WTC11 (cell line): ENCODE results near the gene GRM8. TPM values are rescaled to one million over a fixed set of nuclear protein-coding genes. Genes with fewer than 3 reads are reported as not detected.
A peak's percentile ranks its signal among the peaks of the same experiment; 100 is the strongest.

Experiments used
- ATAC-seq: fragments of 200-7000 bp; cut with Tn5 transposase; 2 replicates; pipeline ENCODE4 v1.10.0; 2021; ENCODE audit warnings: mild to moderate bottlenecking, moderate library complexity
- CTCF ChIA-PET: fragments of 300-600 bp; sonication (Branson Sonifier 250); formaldehyde crosslinking; loops from one replicate; lab custom pipeline; 2021; ENCODE audit warnings: antibody characterized with exemption; lab: Charles Lee
- POLR2A ChIA-PET: fragments of 350-600 bp; sonication (Branson Sonifier 250); formaldehyde crosslinking; loops from one replicate; lab custom pipeline; 2021; ENCODE audit warnings: antibody characterized with exemption; lab: Charles Lee
- DNase-seq: peaks from one replicate; pipeline ENCODE4 v3.0.0; 2021; ENCODE audit warnings: low spot score
- H3K27ac Mint-ChIP-seq: 2 replicates; pipeline ENCODE4 v1.8.0; 2021; ENCODE audit warnings: mixed read lengths
- H3K27me3 Mint-ChIP-seq: 2 replicates; pipeline ENCODE4 v1.8.0; 2021; ENCODE audit warnings: low read depth, mild to moderate bottlenecking, moderate library complexity, mixed read lengths
- H3K36me3 Mint-ChIP-seq: 2 replicates; pipeline ENCODE4 v1.8.0; 2021; ENCODE audit warnings: mixed read lengths
- H3K4me1 Mint-ChIP-seq: 2 replicates; pipeline ENCODE4 v1.8.0; 2022; ENCODE audit warnings: mixed read lengths
- H3K4me3 Mint-ChIP-seq: 2 replicates; pipeline ENCODE4 v1.8.0; 2021; ENCODE audit warnings: mild to moderate bottlenecking, moderate library complexity, mixed read lengths
- H3K9me3 Mint-ChIP-seq: 2 replicates; pipeline ENCODE4 v1.8.0; 2021; ENCODE audit warnings: mixed read lengths
- microRNA-seq: library from miRNA; unstranded; fragments of <30 nt; microRNA quantifications from one replicate; pipeline ENCODE4 v1.2.0, GENCODE V29; 2022; ENCODE audit warnings: borderline number of aligned reads
- total RNA-seq: library from RNA; stranded (reverse); gene quantifications from 3 replicates; pipeline ENCODE4 v1.2.3, GENCODE V29; 2021
- TF ChIP-seq, protein P1 (sequence below): fragments of 250-450 bp; sonication (Bioruptor Pico); IDR thresholded peaks from 2 replicates; pipeline ENCODE4 v1.8.0; 2021; ENCODE audit warnings: mild to moderate bottlenecking

GRM8 gene
- total RNA-seq, 1 experiment from 2014 or later, result 2.3 TPM

DNA sequence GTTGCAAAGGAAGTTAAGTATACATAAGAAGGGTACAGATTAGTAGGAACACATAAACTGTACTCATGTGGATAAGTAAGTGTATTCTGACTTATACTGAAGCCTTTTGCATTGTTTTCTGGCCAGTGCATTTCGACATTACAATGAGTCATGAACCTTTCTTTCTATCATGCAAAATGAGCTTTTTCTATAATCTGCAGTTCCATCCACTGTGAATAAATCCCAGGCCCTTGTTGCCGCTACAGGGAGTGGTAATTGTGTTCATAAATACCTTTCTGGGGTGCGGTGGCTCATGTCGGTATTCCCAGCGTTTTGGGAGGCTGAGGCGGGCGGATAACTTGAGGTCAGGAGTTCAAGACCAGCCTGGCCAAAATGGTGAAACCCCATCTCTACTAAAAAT lies 858.3 kb downstream of the GRM8 start:
- TF ChIP-seq, protein P1, sequence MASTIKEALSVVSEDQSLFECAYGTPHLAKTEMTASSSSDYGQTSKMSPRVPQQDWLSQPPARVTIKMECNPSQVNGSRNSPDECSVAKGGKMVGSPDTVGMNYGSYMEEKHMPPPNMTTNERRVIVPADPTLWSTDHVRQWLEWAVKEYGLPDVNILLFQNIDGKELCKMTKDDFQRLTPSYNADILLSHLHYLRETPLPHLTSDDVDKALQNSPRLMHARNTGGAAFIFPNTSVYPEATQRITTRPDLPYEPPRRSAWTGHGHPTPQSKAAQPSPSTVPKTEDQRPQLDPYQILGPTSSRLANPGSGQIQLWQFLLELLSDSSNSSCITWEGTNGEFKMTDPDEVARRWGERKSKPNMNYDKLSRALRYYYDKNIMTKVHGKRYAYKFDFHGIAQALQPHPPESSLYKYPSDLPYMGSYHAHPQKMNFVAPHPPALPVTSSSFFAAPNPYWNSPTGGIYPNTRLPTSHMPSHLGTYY (CRISPR knock-in tag), result no peak
- H3K9me3 Mint-ChIP-seq, result 0 out of 2 replicates have a peak, but pooled peaks cover 3% of the 10 kb centered on the region

More for the DNA sequence above, 858.3 kb downstream of the GRM8 start:
- H3K4me1 Mint-ChIP-seq, result no peaks in the 10 kb centered on the region
- no peaks in the 10 kb centered on the region for H3K27me3 Mint-ChIP-seq
- ATAC-seq, result no peak
- no peak overlapping the region for H3K4me3 Mint-ChIP-seq
- DNase-seq, result no peak
- ChIA-PET POLR2A (no interaction called here), CTCF (no interaction called here)
- H3K36me3 Mint-ChIP-seq, result no peaks in the 10 kb centered on the region
- no peak overlapping the region for H3K27ac Mint-ChIP-seq

Small RNA genes within 50 kb of the gene (microRNA-seq; reads per million reads assigned to microRNA genes)
- 3.5 reads per million, percentile 4 among the genes with 10 or more reads in this experiment for gene MIR592

Other genes starting within 250 kb of the GRM8 start
- gene ZNF800, start 139.8 kb upstream of the GRM8 start, total RNA-seq, result 5.7 to 7.0 TPM (median 6.2 TPM) in 3 replicates